ENCODE measurements around the gene DNAJB4. TPM values are rescaled to one million over a fixed set of nuclear protein-coding genes. Genes with fewer than 3 reads are reported as not detected.

The DNAJB4 gene
- total and polyA plus RNA-seq, 2 experiments from 2014 or later: 12.4 to 12.9 TPM

DNA sequence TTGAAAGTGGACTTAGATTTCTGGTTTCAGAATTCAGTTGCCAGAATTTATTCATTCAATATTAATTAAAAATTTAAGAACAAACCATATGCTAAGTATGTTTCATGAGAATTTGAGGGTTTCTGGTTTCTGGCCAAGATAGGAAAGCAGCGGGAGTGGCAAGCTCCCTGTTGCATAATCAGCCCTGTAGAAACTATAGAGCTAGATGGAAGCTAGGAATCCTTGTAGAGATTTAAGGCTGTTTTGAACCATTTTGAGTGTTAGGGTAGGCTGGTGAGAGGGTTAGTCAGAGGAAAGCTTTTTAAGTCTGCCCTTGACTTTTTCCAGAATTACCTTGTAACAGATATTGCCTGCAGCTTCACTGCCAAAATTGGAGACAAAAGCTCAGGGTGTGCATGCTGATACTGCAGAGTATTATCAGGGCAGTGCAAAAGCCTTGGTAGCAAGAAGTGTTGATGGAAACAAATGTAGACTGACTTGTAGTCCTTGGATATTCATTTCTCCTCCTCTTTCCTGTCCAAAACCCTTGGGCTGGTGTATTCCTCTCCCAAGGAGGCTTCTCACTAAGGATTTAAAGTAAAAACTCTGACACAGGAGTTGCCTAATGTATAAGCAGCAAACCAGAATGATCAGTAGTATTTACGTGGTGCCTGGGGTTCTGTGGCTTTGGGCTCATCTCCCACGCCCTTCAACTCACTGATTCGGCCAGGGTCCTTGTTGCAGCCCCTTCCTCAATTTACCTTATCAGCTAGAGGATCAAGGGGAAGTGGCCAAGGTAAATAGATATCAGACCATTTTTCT, 28.5 kb downstream of the DNAJB4 start (continued):
- TF ChIP-seq, protein P1, sequence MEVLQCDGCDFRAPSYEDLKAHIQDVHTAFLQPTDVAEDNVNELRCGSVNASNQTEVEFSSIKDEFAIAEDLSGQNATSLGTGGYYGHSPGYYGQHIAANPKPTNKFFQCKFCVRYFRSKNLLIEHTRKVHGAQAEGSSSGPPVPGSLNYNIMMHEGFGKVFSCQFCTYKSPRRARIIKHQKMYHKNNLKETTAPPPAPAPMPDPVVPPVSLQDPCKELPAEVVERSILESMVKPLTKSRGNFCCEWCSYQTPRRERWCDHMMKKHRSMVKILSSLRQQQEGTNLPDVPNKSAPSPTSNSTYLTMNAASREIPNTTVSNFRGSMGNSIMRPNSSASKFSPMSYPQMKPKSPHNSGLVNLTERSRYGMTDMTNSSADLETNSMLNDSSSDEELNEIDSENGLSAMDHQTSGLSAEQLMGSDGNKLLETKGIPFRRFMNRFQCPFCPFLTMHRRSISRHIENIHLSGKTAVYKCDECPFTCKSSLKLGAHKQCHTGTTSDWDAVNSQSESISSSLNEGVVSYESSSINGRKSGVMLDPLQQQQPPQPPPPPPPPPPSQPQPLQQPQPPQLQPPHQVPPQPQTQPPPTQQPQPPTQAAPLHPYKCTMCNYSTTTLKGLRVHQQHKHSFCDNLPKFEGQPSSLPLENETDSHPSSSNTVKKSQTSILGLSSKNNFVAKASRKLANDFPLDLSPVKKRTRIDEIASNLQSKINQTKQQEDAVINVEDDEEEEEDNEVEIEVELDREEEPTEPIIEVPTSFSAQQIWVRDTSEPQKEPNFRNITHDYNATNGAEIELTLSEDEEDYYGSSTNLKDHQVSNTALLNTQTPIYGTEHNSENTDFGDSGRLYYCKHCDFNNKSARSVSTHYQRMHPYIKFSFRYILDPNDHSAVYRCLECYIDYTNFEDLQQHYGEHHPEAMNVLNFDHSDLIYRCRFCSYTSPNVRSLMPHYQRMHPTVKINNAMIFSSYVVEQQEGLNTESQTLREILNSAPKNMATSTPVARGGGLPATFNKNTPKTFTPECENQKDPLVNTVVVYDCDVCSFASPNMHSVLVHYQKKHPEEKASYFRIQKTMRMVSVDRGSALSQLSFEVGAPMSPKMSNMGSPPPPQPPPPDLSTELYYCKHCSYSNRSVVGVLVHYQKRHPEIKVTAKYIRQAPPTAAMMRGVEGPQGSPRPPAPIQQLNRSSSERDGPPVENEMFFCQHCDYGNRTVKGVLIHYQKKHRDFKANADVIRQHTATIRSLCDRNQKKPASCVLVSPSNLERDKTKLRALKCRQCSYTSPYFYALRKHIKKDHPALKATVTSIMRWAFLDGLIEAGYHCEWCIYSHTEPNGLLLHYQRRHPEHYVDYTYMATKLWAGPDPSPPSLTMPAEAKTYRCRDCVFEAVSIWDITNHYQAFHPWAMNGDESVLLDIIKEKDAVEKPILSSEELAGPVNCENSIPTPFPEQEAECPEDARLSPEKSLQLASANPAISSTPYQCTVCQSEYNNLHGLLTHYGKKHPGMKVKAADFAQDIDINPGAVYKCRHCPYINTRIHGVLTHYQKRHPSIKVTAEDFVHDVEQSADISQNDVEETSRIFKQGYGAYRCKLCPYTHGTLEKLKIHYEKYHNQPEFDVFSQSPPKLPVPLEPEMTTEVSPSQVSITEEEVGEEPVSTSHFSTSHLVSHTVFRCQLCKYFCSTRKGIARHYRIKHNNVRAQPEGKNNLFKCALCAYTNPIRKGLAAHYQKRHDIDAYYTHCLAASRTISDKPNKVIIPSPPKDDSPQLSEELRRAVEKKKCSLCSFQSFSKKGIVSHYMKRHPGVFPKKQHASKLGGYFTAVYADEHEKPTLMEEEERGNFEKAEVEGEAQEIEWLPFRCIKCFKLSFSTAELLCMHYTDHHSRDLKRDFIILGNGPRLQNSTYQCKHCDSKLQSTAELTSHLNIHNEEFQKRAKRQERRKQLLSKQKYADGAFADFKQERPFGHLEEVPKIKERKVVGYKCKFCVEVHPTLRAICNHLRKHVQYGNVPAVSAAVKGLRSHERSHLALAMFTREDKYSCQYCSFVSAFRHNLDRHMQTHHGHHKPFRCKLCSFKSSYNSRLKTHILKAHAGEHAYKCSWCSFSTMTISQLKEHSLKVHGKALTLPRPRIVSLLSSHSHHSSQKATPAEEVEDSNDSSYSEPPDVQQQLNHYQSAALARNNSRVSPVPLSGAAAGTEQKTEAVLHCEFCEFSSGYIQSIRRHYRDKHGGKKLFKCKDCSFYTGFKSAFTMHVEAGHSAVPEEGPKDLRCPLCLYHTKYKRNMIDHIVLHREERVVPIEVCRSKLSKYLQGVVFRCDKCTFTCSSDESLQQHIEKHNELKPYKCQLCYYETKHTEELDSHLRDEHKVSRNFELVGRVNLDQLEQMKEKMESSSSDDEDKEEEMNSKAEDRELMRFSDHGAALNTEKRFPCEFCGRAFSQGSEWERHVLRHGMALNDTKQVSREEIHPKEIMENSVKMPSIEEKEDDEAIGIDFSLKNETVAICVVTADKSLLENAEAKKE (CRISPR knock-in tag; IDR thresholded peaks at IDR 0.05): no peak
- TF ChIP-seq ZNF114 (CRISPR knock-in tag; IDR thresholded peaks at IDR 0.05) (no peak), EZH2 (IDR thresholded peaks at IDR 0.05; ENCODE audit: low read depth, unreplicated experiment) (no peak), NANOG (IDR thresholded peaks at IDR 0.05; ENCODE audit: borderline replicate concordance) (no peak)

DNA sequence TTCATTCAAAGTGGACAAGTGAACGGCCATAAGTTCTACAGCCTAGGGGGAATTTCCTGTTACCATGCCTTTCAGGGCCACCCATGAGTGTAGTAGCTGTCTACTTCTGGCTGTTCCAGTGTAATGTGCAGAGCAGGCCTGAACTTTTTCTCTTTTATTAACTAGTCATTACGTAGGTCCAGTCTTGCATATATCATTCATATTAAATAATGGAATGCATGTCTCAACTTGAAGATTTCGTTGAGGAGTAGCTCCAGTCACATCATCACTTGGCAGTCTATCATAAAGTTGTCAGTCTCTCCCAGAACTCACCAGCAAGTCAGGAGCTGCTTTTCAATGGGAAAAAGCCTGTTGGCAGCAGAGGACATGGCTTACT, 29.0 kb downstream of the DNAJB4 start:
- Mint-ChIP-seq H3K27me3 (ENCODE audit: insufficient read depth, low read depth, poor library complexity) (no peaks in the 10 kb centered on the region), H3K27ac (no peak overlapping the region), H3K4me3 (no peak overlapping the region), H3K36me3 (ENCODE audit: low read depth) (no peaks in the 10 kb centered on the region), H3K9me3 (no peaks in the 10 kb centered on the region), H3K4me1 (no peaks in the 10 kb centered on the region)
- Histone ChIP-seq H3K4me2 (no peak overlapping the region), H3K4me3 (no peak overlapping the region), H3K27me3 (ENCODE audit: insufficient read depth) (no peaks in the 10 kb centered on the region), H3K9me2 (ENCODE audit: insufficient read depth) (no peaks in the 10 kb centered on the region), H3K27ac (ENCODE audit: low read depth) (no peak overlapping the region), H3K36me3 (ENCODE audit: insufficient read depth) (no peaks in the 10 kb centered on the region), H4K20me1 (replicated peaks; ENCODE audit: insufficient read depth) (no peaks in the 10 kb centered on the region), H3F3A (replicated peaks; ENCODE audit: low read depth) (no peaks in the 10 kb centered on the region), H3K4me1 (ENCODE audit: insufficient read depth) (no peaks in the 10 kb centered on the region), H2AFZ (peak overlapping the region; percentile 33; the same call in 1 of the 2 replicates), H3K79me2 (replicated peaks; ENCODE audit: insufficient read depth) (no peaks in the 10 kb centered on the region)
- DNase-seq (ENCODE audit: low spot score) (no peak), ATAC-seq (no peak)
- no peak for TF ChIP-seq STAT1 (IDR thresholded peaks at IDR 0.05; ENCODE audit: unreplicated experiment)
- no peak for TF ChIP-seq ZNF114 (CRISPR knock-in tag; IDR thresholded peaks at IDR 0.05)
- TF ChIP-seq, protein P2, sequence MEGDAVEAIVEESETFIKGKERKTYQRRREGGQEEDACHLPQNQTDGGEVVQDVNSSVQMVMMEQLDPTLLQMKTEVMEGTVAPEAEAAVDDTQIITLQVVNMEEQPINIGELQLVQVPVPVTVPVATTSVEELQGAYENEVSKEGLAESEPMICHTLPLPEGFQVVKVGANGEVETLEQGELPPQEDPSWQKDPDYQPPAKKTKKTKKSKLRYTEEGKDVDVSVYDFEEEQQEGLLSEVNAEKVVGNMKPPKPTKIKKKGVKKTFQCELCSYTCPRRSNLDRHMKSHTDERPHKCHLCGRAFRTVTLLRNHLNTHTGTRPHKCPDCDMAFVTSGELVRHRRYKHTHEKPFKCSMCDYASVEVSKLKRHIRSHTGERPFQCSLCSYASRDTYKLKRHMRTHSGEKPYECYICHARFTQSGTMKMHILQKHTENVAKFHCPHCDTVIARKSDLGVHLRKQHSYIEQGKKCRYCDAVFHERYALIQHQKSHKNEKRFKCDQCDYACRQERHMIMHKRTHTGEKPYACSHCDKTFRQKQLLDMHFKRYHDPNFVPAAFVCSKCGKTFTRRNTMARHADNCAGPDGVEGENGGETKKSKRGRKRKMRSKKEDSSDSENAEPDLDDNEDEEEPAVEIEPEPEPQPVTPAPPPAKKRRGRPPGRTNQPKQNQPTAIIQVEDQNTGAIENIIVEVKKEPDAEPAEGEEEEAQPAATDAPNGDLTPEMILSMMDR (conservative IDR thresholded peaks at IDR 0.05; ENCODE audit: low read depth in 2 of 2): no peak
- no peak for TF ChIP-seq POLR2AphosphoS5 (IDR thresholded peaks at IDR 0.05; ENCODE audit: low read depth)
- TF ChIP-seq, protein P1 (CRISPR knock-in tag; IDR thresholded peaks at IDR 0.05): no peak

Measured in GM23338 (cell line).